H1 (cell line): ENCODE data around the gene SAP30L. TPM values are rescaled to one million over a fixed set of nuclear protein-coding genes. Genes with fewer than 3 reads are reported as not detected.

Source experiments
- CTCF ChIA-PET: fragments of 300-600 bp; sonication (Branson Sonifier 250); formaldehyde crosslinking; loops from one replicate; lab custom pipeline; 2021; ENCODE audit not compliant: partially characterized antibody; lab: Charles Lee
- POLR2A ChIA-PET: fragments of 300-600 bp; sonication (Branson Sonifier 250); formaldehyde crosslinking; loops from one replicate; lab custom pipeline; 2021; ENCODE audit warnings: inconsistent platforms; ENCODE audit not compliant: partially characterized antibody; lab: Charles Lee
- DNase-seq, 2 experiments: peaks; one replicate each; pipeline versions ENCODE4 v3.0.0 to v3.0.0-alpha.2; 2010 to 2022; ENCODE audit warnings: low spot score in 2 of 2, low read depth in 1 of 2, mixed read lengths in 1 of 2
- FAIRE-seq: peaks from 2 replicates; lab custom pipeline; 2011; peaks lifted over from hg19 to GRCh38; lab: Jason Lieb, UNC
- H2AFZ ChIP-seq: 2 replicates; pipeline ENCODE4 v1.8.1; 2012; ENCODE audit warnings: low read length, inconsistent platforms
- H2AK5ac ChIP-seq: 2 replicates; pipeline ENCODE4 v1.6.1; 2013; ENCODE audit warnings: low read depth, low read length
- H2BK120ac ChIP-seq: replicated peaks from 2 replicates; pipeline ENCODE3; 2013; ENCODE audit warnings: low read depth, low read length, inconsistent platforms
- H2BK12ac ChIP-seq: 2 replicates; pipeline ENCODE4 v1.6.1; 2013; ENCODE audit warnings: low read depth, low read length
- H2BK15ac ChIP-seq: 2 replicates; pipeline ENCODE4 v1.6.1; 2013; ENCODE audit warnings: low read length
- H2BK20ac ChIP-seq: 2 replicates; pipeline ENCODE4 v1.6.1; 2013; ENCODE audit warnings: low read length
- H2BK5ac ChIP-seq: 2 replicates; pipeline ENCODE4 v1.6.1; 2013; ENCODE audit warnings: low read depth, low read length
- H3K14ac ChIP-seq: 2 replicates; pipeline ENCODE4 v1.6.1; 2013; ENCODE audit warnings: inconsistent platforms; ENCODE audit not compliant: insufficient read length
- H3K18ac ChIP-seq: 2 replicates; pipeline ENCODE4 v1.6.1; 2013; ENCODE audit warnings: low read length; ENCODE audit errors: extremely low read depth
- H3K23ac ChIP-seq: 2 replicates; pipeline ENCODE4 v1.6.1; 2013; ENCODE audit warnings: inconsistent platforms; ENCODE audit not compliant: insufficient read length
- H3K23me2 ChIP-seq: 2 replicates; pipeline ENCODE4 v1.6.1; 2013; ENCODE audit warnings: low read depth, low read length
- H3K27ac ChIP-seq: 2 replicates; pipeline ENCODE4 v1.6.1; 2011; ENCODE audit warnings: low read depth, low read length, inconsistent platforms
- H3K27me3 ChIP-seq, 4 experiments: replicated peaks in 1 of 4; 1 replicate in 1 of 4; 2 replicates in 3 of 4; pipeline versions ENCODE4 v1.6.1 to v1.8.1; 2011 to 2013; ENCODE audit warnings: low read length in 3 of 4, mild to moderate bottlenecking in 3 of 4, inconsistent platforms in 2 of 4, mixed read lengths in 2 of 4, moderate library complexity in 1 of 4; ENCODE audit not compliant: control insufficient read depth in 3 of 4, insufficient read depth in 3 of 4; ENCODE audit errors: extremely low read depth in 1 of 4
- H3K36me3 ChIP-seq, 4 experiments: 2 replicates each; pipeline versions ENCODE4 v1.6.1 to v1.8.1; 2011 to 2013; ENCODE audit warnings: mild to moderate bottlenecking in 4 of 4, low read length in 3 of 4, moderate library complexity in 2 of 4, control low read depth in 1 of 4, inconsistent platforms in 1 of 4; ENCODE audit not compliant: insufficient read depth in 4 of 4, control insufficient read depth in 2 of 4
- H3K4ac ChIP-seq: replicated peaks from 2 replicates; pipeline ENCODE3; 2013; ENCODE audit warnings: low read length, low read depth, mixed read lengths, inconsistent platforms; ENCODE audit not compliant: insufficient read length
- H3K4me1 ChIP-seq, 4 experiments: replicated peaks in 1 of 4; 1 replicate in 1 of 4; 2 replicates in 3 of 4; pipeline versions ENCODE4 v1.6.1 to v1.8.1; 2011 to 2013; ENCODE audit warnings: low read length in 3 of 4, inconsistent platforms in 2 of 4, mixed read lengths in 1 of 4; ENCODE audit not compliant: insufficient read depth in 4 of 4, control insufficient read depth in 3 of 4
- H3K4me2 ChIP-seq, 2 experiments: 2 replicates each; pipeline versions ENCODE4 v1.6.1 to v1.8.1; 2011 to 2013; ENCODE audit warnings: low read depth in 2 of 2, low read length in 2 of 2, control low read depth in 1 of 2, inconsistent platforms in 1 of 2, mild to moderate bottlenecking in 1 of 2; ENCODE audit not compliant: insufficient read depth in 1 of 2
- H3K4me3 ChIP-seq, 4 experiments: fragments of 200-600, 300-600 bp in 1 of 4; sonication (generic), shearing (Covaris generic), sonication (Bioruptor Twin) in 1 of 4; 2 replicates each; pipeline versions ENCODE4 v1.5.1 to v1.8.1; 2011 to 2016; ENCODE audit warnings: low read length in 4 of 4, low read depth in 3 of 4, control low read depth in 2 of 4, inconsistent platforms in 2 of 4, mild to moderate bottlenecking in 2 of 4, mixed read lengths in 1 of 4, moderate library complexity in 1 of 4; ENCODE audit not compliant: insufficient read depth in 2 of 4; ENCODE audit errors: extremely low read depth in 1 of 4
- H3K56ac ChIP-seq: replicated peaks from 2 replicates; pipeline ENCODE3; 2013; ENCODE audit warnings: low read depth, mild to moderate bottlenecking, mixed read lengths, low read length, inconsistent platforms; ENCODE audit not compliant: insufficient read length
- H3K79me1 ChIP-seq: 2 replicates; pipeline ENCODE4 v1.6.1; 2013; ENCODE audit warnings: low read depth, low read length, control low read depth
- H3K79me2 ChIP-seq, 2 experiments: 2 replicates each; pipeline versions ENCODE4 v1.6.1 to v1.8.1; 2012 to 2013; ENCODE audit warnings: low read length in 2 of 2, mild to moderate bottlenecking in 2 of 2, inconsistent platforms in 1 of 2; ENCODE audit not compliant: insufficient read depth in 2 of 2, control insufficient read depth in 1 of 2
- H3K9ac ChIP-seq, 4 experiments: replicated peaks in 1 of 4; 1 replicate in 1 of 4; 2 replicates in 3 of 4; pipeline versions ENCODE4 v1.6.1 to v1.8.1; 2011 to 2013; ENCODE audit warnings: low read depth in 3 of 4, low read length in 3 of 4, control low read depth in 2 of 4, mild to moderate bottlenecking in 2 of 4, moderate library complexity in 2 of 4, inconsistent platforms in 1 of 4; ENCODE audit errors: extremely low read depth in 1 of 4
- H3K9me3 ChIP-seq, 2 experiments: 2 replicates each; pipeline versions ENCODE4 v1.6.1 to v1.8.1; 2012 to 2013; ENCODE audit warnings: mild to moderate bottlenecking in 2 of 2, moderate library complexity in 2 of 2, control low read depth in 1 of 2, inconsistent platforms in 1 of 2, low read depth in 1 of 2, low read length in 1 of 2, mixed read lengths in 1 of 2; ENCODE audit not compliant: insufficient read depth in 2 of 2
- H4K20me1 ChIP-seq, 2 experiments: replicated peaks in 1 of 2; 2 replicates each; pipeline versions ENCODE3 to v1.8.1; 2011 to 2013; ENCODE audit warnings: inconsistent platforms in 2 of 2, low read length in 2 of 2, mild to moderate bottlenecking in 1 of 2; ENCODE audit not compliant: insufficient read depth in 2 of 2, control insufficient read depth in 1 of 2
- H4K5ac ChIP-seq: 2 replicates; pipeline ENCODE4 v1.6.1; 2013; ENCODE audit warnings: low read length, low read depth, mixed read lengths, inconsistent platforms; ENCODE audit not compliant: insufficient read length
- H4K8ac ChIP-seq: 2 replicates; pipeline ENCODE4 v1.8.0; 2013; ENCODE audit warnings: mild to moderate bottlenecking, moderate library complexity, low read length, inconsistent platforms; ENCODE audit not compliant: insufficient read depth; ENCODE audit errors: extremely low read depth
- H4K91ac ChIP-seq: replicated peaks from 2 replicates; pipeline ENCODE3; 2013; ENCODE audit warnings: low read length, mixed read lengths, inconsistent platforms; ENCODE audit not compliant: insufficient read length
- JUN ChIP-seq: IDR thresholded peaks from 2 replicates; pipeline ENCODE4 v1.6.1; 2011; ENCODE audit warnings: low read depth, mild to moderate bottlenecking, improper control_type of control experiment, low read length
- SIN3A ChIP-seq, 2 experiments: IDR thresholded peaks in 1 of 2; conservative IDR thresholded peaks in 1 of 2; 2 replicates each; pipeline ENCODE4 v1.6.1; 2011 to 2012; ENCODE audit warnings: low read length in 2 of 2, improper control_type of control experiment in 1 of 2, low read depth in 1 of 2, mild to moderate bottlenecking in 1 of 2
- WGBS, 2 experiments: shearing (Covaris generic) in 1 of 2; methylation state at CpG; one replicate each; pipeline versions ENCODE4 v1.1.6 to v1.1.7; 2013 to 2015; ENCODE audit warnings: low lambda C conversion rate in 2 of 2, mixed read lengths in 2 of 2, inconsistent platforms in 1 of 2, low coverage in 1 of 2, missing lambda C conversion rate in 1 of 2; ENCODE audit not compliant: insufficient replicate concordance in 2 of 2, insufficient coverage in 1 of 2, insufficient read length in 1 of 2; ENCODE audit errors: extremely low coverage in 1 of 2, missing lambda C conversion rate in 1 of 2; 5-methylcytosine and 5-hydroxymethylcytosine counted together
- polyA plus RNA-seq, 7 experiments: library from polyadenylated mRNA; depleted of rRNA in 3 of 7; stranded (reverse) in 5 of 7; unstranded in 2 of 7; fragments of >200 nt in 5 of 7; fragments of 200-250 nt in 2 of 7; gene quantifications; 1 replicate in 5 of 7; 2 replicates in 1 of 7; 4 replicates in 1 of 7; pipeline versions ENCODE4 v1.2.1 to v1.2.3, GENCODE V29; 2011 to 2013; ENCODE audit warnings: missing spikeins in 2 of 7, mixed read lengths in 2 of 7
- total RNA-seq: library from RNA; stranded (reverse); fragmentation: NEBNext Ultra II Directional; extraction: Animal tissue kit (Norgen Biotek cat#: 25700); gene quantifications from 2 replicates; pipeline ENCODE4 v1.2.1, GENCODE V29; 2021

SAP30L gene
- total and polyA plus RNA-seq, 2 of the 8 experiments (the other 6 are each of a cell fraction or from before 2014, with no cell fraction given): 12.2 to 31.5 TPM

DNA sequence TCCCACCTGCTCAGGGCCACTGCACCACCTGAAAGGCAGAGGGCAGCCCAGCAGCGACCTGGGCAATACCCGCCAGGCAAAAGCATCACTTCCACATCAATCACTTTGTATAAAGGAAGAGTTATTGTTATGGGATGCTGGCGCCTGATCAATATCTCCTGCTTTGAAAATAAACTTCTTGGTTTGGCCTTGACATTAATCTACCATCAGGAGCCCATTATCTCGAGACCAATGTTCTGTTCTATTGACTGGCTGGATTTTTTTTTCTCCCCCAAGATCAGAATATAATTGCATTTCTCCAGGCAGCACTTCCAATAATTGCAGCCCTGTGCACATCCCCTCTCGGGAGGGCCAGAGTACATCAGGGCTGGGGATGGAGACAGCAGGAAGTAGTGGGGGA lies 44.4 kb upstream of the SAP30L start:
- H2BK20ac ChIP-seq: no peak overlapping the region
- H4K5ac ChIP-seq: no peak overlapping the region
- no peak for TF ChIP-seq SIN3A (conservative IDR thresholded peaks at IDR 0.05 in 1 of 2, IDR thresholded peaks at IDR 0.05 in 1 of 2; ENCODE audit: low read depth in 1 of 2, low read length in 2 of 2)
- no peak for TF ChIP-seq JUN
- TF ChIP-seq, all 59 proteins: peak for 0
- Histone ChIP-seq H3K36me3 (no peaks in the 10 kb centered on the region), H2AFZ (no peak overlapping the region), H2BK5ac (no peak overlapping the region), H3K4me3 (no peak overlapping the region), H3K4me1 (peaks cover 0 to 2% (median 0%) of the 10 kb centered on the region in 4 experiments; a peak in 2 of 7 replicates), H2BK120ac (no peak overlapping the region), H3K56ac (no peak overlapping the region), H2AK5ac (no peak overlapping the region), H3K9ac (no peak overlapping the region), H3K27ac (no peak overlapping the region), H3K14ac (no peak overlapping the region), H3K79me1 (no peaks in the 10 kb centered on the region; the same call in 1 of the 2 replicates), H3K23ac (no peak overlapping the region), H4K91ac (no peak overlapping the region), H3K79me2 (no peaks in the 10 kb centered on the region), H4K8ac (no peak overlapping the region), H3K18ac (no peak overlapping the region), H4K20me1 (peaks cover 0 to 2% of the 10 kb centered on the region in 2 experiments), H3K23me2 (no peaks in the 10 kb centered on the region), H3K27me3 (no peaks in the 10 kb centered on the region; a peak in 1 of 7 replicates), H3K4ac (no peak overlapping the region), H3K9me3 (no peaks in the 10 kb centered on the region), H2BK12ac (no peak overlapping the region), H2BK15ac (no peak overlapping the region), H3K4me2 (no peak overlapping the region)
- WGBS, 2 experiments: 88% methylated on average over 5 of the region's 5 CpGs; no CpG with 5 or more reads in 1 of the 2 experiments
- no peak for FAIRE-seq
- ChIA-PET POLR2A (no interaction called here), CTCF (interaction anchor here (1.4 kb wide), 1 partner anchor 329 kb away, joined by 5 read pairs; no protein-coding TSS in a partner anchor)
- DNase-seq: no peak
